Activated T-helper 17 cell treated with anti-CD3 and anti-CD28 coated beads, Interleukin-2, amount 50 U/mL, for 72 hours (primary cell): ENCODE data around the gene JAZF1. TPM values are rescaled to one million over a fixed set of nuclear protein-coding genes. Genes with fewer than 3 reads are reported as not detected.

Source experiments
- ATAC-seq: fragments of 150-1000 bp; cut with Tn5 transposase; replicated peaks from 2 replicates; pipeline ENCODE4 v1.10.0; 2021; ENCODE audit warnings: mild to moderate bottlenecking, moderate library complexity
- H3K27ac Mint-ChIP-seq: one replicate; pipeline ENCODE4 v1.8.0; 2022; ENCODE audit warnings: mixed read lengths
- H3K27me3 Mint-ChIP-seq: one replicate; pipeline ENCODE4 v1.8.0; 2022; ENCODE audit warnings: mixed read lengths
- H3K36me3 Mint-ChIP-seq: one replicate; pipeline ENCODE4 v1.8.0; 2022; ENCODE audit warnings: low read depth, mild to moderate bottlenecking, mixed read lengths
- H3K4me1 Mint-ChIP-seq: one replicate; pipeline ENCODE4 v1.8.0; 2022; ENCODE audit warnings: mixed read lengths
- H3K4me3 Mint-ChIP-seq: one replicate; pipeline ENCODE4 v1.8.0; 2022; ENCODE audit warnings: mild to moderate bottlenecking, mixed read lengths
- H3K9me3 Mint-ChIP-seq: one replicate; pipeline ENCODE4 v1.8.0; 2022; ENCODE audit warnings: mixed read lengths
- total RNA-seq, 2 donors: library from RNA; stranded (reverse); gene quantifications; one replicate each; pipeline ENCODE4 v1.2.3, GENCODE V29; 2022

Gene JAZF1
- total RNA-seq, 2 donors from 2014 or later, result 5.6 to 5.7 TPM

DNA sequence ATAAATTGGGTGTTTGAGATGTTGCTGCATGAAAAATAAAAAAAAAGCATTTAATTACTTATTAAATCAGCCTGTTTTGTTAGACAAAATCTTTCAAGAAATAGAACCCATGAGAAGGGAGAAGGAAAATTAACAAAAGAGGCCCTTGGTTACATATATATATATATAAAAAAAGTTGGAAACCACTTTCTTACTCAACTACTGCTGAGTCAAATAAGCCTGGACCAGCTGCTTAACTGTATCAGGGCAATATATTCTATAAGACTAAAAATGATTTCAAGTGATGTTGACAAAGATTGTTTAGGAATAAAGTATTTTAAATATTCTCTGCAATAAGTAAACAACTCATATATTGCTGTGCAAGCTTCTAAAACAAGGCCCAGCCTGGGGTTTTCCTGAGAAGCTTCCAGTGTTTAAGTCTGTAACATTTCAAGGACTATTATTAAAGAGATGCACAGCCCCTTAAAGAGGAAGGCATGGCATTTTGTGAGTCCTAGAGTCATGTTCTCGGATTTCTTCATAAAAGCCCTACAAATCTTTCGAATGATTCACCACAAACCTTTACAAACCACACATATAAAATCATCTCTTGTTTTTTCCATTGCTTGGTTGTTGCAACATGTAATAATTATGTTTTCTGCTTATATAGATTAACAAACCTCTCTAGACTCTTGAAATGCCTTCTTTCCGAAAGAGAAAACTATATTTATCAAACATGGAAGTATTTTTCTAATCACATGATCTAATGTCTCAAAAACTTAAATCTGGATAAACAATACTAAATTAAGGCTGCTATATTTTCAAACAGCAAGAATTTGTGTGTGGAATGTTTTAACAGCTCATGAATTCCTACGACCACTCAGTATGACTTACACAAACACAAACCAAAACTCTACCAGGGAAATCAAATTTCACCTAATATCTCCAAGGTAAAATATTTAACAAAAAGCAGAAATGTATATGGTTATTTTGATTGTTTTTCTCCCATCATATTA is 14.3 kb downstream of the JAZF1 start:
- H3K27me3 Mint-ChIP-seq, result no peaks in the 10 kb centered on the region
- ATAC-seq, result no peak
- H3K27ac Mint-ChIP-seq, result no peak overlapping the region
- H3K4me1 Mint-ChIP-seq, result peaks cover 15% of the 10 kb centered on the region
- no peak overlapping the region for H3K4me3 Mint-ChIP-seq
- H3K36me3 Mint-ChIP-seq, result peaks cover 4% of the 10 kb centered on the region
- H3K9me3 Mint-ChIP-seq, result no peaks in the 10 kb centered on the region

DNA sequence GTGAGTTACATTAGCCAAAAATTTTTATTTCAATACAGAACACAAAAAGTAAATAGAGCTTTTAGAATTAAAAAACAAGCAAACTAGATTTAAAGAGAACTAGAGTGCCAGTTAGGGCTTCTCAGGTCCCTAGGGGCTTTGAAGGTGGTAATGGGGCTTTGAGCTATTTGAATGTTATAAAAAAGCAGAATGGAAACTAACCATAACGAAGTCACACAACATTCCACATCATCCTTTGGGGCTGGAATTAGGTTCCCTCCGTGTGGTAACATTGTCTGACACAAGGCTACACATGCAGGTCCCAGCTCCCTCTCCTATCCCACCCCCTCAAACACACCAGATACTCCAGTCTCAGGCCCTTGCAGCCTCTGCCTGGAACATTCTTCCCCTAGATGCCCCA is 15.3 kb downstream of the JAZF1 start:
- peaks cover 15% of the 10 kb centered on the region for H3K4me1 Mint-ChIP-seq
- H3K9me3 Mint-ChIP-seq, result no peaks in the 10 kb centered on the region
- no peaks in the 10 kb centered on the region for H3K27me3 Mint-ChIP-seq
- H3K4me3 Mint-ChIP-seq, result no peak overlapping the region
- ATAC-seq, result no peak
- H3K27ac Mint-ChIP-seq, result no peak overlapping the region
- H3K36me3 Mint-ChIP-seq, result peaks cover under 1% of the 10 kb centered on the region

DNA sequence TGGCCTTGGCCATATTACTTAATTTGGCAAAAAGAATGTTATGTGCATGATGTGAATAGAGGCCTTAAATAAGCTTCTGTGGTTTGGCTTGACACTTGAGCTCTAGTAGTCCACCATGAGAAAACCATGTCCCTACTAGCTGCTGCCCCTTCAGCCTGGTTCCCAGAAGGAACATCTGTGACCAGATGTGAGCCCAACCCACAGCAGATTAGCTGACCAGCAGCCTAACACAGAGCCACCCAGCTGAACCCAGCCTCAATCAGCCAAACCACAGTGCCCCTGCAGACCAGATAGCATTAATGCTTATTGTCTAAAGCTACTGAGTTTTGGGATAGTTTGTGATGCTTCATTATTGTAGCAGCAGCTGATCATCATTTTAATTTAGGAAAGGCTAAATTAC is 16.6 kb downstream of the JAZF1 start:
- Mint-ChIP-seq H3K36me3 (peaks cover 6% of the 10 kb centered on the region), H3K27me3 (no peaks in the 10 kb centered on the region), H3K9me3 (no peaks in the 10 kb centered on the region), H3K27ac (no peak overlapping the region), H3K4me1 (peaks cover 14% of the 10 kb centered on the region), H3K4me3 (no peak overlapping the region)
- no peak for ATAC-seq

DNA sequence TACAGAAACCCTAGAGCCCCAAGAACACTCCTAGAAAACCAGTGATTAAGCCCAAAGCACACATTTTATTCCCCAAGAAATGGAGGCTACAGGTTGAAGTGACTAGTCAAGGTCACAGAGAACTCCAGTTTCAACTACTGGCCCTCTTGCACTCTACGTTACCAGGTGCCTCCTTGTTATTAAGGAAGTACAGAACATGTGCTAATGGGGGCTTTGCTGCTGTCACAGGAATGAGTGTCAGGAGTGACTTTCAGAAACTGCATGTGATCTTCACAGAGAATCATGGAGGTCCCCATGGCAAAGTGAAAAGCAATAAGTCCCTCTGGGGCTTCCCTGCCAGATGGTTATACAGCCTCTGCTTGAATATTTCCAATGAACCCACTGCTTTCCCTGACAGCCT is 19.3 kb downstream of the JAZF1 start:
- no peak for ATAC-seq
- no peak overlapping the region for H3K27ac Mint-ChIP-seq
- no peaks in the 10 kb centered on the region for H3K9me3 Mint-ChIP-seq
- H3K4me3 Mint-ChIP-seq, result no peak overlapping the region
- H3K4me1 Mint-ChIP-seq, result peaks cover 22% of the 10 kb centered on the region
- H3K36me3 Mint-ChIP-seq, result peaks cover 9% of the 10 kb centered on the region
- H3K27me3 Mint-ChIP-seq, result no peaks in the 10 kb centered on the region

DNA sequence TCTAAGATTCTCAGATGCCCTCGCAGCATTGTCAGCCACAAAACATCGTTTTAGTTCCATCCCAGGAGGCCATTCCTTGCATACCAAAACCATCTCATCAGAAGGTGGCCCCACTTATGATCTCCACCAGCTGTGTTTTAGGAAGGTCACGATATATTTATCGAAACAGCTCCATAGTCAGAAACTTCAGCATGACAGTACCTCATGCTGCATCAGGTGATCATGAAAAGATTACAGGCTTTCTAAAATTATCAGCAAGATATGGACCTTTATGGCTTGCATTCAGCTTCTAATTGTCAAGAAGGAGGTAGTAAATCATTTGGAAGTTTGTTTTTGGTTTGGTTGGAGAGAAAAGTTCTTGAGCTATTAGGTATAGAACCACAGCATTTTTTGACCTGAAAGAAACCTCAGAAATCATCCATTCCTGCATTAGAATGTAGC is 20.0 kb downstream of the JAZF1 start:
- Mint-ChIP-seq H3K9me3 (no peaks in the 10 kb centered on the region), H3K36me3 (peaks cover 9% of the 10 kb centered on the region), H3K4me1 (peaks cover 26% of the 10 kb centered on the region), H3K27ac (no peak overlapping the region), H3K4me3 (no peak overlapping the region), H3K27me3 (no peaks in the 10 kb centered on the region)
- ATAC-seq, result no peak

DNA sequence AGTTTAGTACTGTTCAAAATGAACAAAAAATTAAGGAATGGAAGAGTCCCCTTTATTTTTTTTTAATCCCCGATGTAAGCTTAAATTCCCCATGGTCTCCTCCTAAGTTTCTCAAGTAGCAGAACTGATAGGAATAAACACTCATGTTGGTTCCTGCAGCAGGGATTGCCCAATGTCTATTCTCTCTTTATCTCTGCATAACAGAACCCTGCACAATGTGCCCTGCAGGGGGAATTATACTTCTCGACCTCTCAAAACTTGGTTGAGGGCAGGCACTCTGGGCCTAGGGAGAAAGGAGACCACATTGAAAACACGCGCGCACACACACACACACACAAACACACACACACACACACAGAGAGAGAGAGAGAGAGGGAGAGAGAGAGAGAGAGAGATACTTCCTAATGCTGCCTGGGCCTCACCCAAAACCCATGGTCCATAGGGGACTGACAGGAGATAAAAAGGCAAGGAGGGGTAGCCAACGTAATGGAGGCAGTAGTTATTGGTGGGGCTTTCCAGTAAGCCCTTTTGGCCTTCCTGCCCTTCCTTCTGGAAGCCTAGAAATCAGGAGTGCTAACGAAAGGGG is 22.7 kb downstream of the JAZF1 start:
- H3K9me3 Mint-ChIP-seq, result no peaks in the 10 kb centered on the region
- peaks cover 9% of the 10 kb centered on the region for H3K36me3 Mint-ChIP-seq

DNA sequence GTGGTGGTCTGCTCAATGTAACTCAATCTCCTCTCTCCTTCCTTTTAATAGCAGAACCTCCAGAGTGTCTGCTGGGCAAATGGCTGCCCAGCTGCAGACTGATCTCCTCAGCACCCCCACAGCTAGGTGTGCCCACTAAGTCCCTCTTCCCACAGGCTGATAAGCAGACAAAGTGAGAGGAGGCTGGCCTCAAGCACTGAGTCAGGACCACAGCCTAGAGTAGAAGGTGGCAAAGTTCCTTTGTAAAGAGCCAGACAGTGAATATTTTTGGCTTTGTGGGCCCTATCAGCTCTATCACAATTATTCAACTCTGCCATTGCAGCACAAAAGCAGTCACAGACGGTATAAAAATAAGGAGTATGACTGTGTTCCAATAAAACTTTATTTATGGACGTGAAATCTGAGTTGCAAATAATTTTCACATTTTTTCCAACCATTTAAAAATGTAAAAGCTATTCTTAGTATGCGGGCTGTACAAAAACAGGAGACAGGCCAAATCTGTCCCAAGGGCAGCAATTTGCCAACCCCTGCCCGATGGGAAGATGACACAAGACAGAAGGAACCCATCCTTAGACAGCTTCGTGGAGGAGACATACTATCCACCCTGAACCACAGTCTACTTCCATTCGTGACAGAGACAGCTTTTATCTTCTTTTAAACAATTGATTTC is 23.4 kb downstream of the JAZF1 start:
- H3K27ac Mint-ChIP-seq, result peak overlapping the region; percentile 6
- peaks cover 52% of the 10 kb centered on the region for H3K4me1 Mint-ChIP-seq
- H3K9me3 Mint-ChIP-seq, result no peaks in the 10 kb centered on the region
- H3K36me3 Mint-ChIP-seq, result peaks cover 9% of the 10 kb centered on the region
- H3K27me3 Mint-ChIP-seq, result no peaks in the 10 kb centered on the region
- H3K4me3 Mint-ChIP-seq, result no peak overlapping the region
- no peak for ATAC-seq

More for the DNA sequence above, 22.7 kb downstream of the JAZF1 start:
- Mint-ChIP-seq H3K27ac (no peak overlapping the region), H3K27me3 (no peaks in the 10 kb centered on the region), H3K4me3 (no peak overlapping the region), H3K4me1 (peaks cover 45% of the 10 kb centered on the region)
- ATAC-seq, result no peak

DNA sequence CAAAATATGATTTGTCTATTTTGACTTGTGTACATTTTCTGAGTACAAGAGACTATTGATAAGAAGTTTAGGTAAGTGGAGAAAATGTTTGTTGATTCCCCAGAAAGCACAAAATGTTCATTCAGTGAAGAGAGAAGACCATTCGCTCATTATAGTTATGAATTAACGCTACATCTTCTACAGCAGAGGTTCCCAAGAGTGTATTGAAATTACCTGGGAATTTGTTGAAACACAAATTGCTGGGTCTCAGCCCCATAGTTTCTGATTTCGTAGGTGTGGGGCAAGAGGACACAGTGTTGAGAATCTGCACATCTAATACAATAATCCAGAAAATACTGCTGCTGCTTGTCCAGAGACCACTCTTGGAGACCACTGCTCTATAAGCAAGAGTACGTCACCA is 24.2 kb downstream of the JAZF1 start:
- Mint-ChIP-seq H3K4me3 (peak overlapping the region; percentile 45), H3K9me3 (no peaks in the 10 kb centered on the region)
- ATAC-seq, result no peak

DNA sequence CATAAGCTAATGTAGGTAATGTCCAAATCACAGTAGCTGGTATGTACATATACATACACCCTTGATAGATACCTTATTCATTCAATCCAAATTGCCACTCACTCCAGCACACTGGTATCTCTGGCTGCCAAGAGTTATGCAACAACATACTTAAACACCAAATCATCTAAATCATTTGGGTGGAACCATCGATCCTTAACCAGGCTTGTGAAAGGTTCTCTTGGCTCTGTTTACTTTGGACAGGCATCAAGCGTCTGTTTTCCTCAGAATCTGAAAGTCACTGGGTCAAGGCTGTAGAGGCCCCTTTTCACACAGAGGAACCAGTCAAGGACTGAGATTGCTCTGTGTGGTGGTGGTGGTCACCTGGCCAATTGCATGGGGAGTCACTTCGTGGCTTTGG is 24.6 kb downstream of the JAZF1 start:
- no peak for ATAC-seq
- Mint-ChIP-seq H3K27ac (peak overlapping the region; percentile 88), H3K27me3 (no peaks in the 10 kb centered on the region), H3K4me3 (peak overlapping the region; percentile 45), H3K9me3 (no peaks in the 10 kb centered on the region), H3K36me3 (peaks cover 9% of the 10 kb centered on the region), H3K4me1 (peaks cover 57% of the 10 kb centered on the region)

More for the DNA sequence above, 24.2 kb downstream of the JAZF1 start:
- Mint-ChIP-seq H3K4me1 (peaks cover 57% of the 10 kb centered on the region), H3K27me3 (no peaks in the 10 kb centered on the region), H3K27ac (no peak overlapping the region), H3K36me3 (peaks cover 9% of the 10 kb centered on the region)

DNA sequence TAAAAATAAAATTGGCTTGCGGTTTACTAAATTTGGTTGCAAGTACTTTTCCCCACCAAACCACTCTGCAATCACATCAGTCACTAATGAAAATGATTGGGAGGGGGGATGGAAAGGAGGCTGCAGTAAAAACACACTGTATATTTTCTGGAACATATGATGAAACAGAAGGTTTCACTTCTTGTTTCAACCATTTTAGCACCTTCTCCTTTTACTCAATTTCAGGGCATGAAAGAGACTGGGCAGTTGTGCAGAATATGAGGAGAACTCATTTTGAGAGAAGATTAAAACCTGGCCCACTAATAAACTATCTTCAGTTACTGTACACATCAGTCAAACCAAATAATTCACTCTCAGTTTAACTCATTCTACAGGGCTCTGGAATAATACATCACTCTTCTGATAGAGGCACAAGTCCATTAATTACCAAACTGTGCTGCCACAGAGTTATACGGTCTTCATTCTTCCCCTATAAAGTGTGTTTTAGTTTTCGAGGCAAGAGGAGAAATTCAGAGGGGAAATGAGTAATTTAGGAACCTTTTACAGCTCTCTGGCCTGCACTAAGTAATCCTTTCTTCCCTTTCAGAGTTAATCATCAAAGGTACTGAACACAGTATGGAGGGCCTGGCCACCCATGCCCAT is 25.5 kb downstream of the JAZF1 start:
- ATAC-seq, result peak; percentile 76
- Mint-ChIP-seq H3K36me3 (peaks cover 11% of the 10 kb centered on the region), H3K4me1 (peaks cover 60% of the 10 kb centered on the region), H3K27ac (peak overlapping the region; percentile 88), H3K4me3 (peak overlapping the region; percentile 45), H3K27me3 (no peaks in the 10 kb centered on the region), H3K9me3 (no peaks in the 10 kb centered on the region)

DNA sequence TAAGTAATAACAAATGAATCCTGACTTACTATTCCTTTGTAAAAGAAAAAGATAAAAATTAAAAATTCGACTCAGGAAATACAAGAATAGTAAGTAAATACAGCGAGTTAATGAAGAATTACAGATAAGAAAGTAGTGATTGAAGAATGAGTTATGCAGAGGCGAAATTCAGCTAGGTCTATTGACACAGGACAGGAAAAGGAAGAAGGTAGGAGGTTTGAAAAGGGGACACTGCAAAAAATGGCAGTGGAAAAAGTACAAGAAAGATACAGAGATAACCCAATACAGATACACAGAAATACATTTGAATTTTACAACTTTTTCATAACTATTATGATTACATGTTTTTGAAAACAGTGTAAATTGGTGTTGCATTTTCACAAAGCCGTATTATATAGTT is 28.0 kb downstream of the JAZF1 start:
- H3K27me3 Mint-ChIP-seq, result no peaks in the 10 kb centered on the region
- H3K4me1 Mint-ChIP-seq, result peaks cover 57% of the 10 kb centered on the region
- H3K9me3 Mint-ChIP-seq, result no peaks in the 10 kb centered on the region
- H3K27ac Mint-ChIP-seq, result peak overlapping the region; percentile 87
- peaks cover 6% of the 10 kb centered on the region for H3K36me3 Mint-ChIP-seq
- ATAC-seq, result no peak
- H3K4me3 Mint-ChIP-seq, result peak overlapping the region; percentile 53

DNA sequence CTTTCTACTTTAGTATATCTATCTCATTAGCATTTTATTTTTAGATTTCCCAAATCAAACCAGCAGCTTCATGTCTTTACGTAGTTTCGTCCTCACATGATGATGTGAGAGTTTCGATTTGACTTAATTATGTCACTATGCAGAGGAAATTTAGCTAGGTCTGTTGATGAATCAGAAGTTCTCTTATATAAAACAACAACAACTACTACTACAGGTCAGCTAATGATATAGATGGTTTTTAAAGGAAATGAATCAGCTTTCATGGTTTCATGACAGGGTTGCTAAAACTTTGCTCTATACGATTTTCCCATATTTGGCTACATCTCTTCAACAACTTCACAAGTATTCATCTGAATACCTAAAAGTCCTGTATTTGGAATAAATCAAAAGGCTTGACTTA is 28.6 kb downstream of the JAZF1 start:
- peak; percentile 66 for ATAC-seq
- Mint-ChIP-seq H3K27ac (peak overlapping the region; percentile 87), H3K27me3 (no peaks in the 10 kb centered on the region), H3K4me1 (peaks cover 55% of the 10 kb centered on the region), H3K36me3 (peaks cover 6% of the 10 kb centered on the region), H3K9me3 (no peaks in the 10 kb centered on the region), H3K4me3 (peak overlapping the region; percentile 53)

DNA sequence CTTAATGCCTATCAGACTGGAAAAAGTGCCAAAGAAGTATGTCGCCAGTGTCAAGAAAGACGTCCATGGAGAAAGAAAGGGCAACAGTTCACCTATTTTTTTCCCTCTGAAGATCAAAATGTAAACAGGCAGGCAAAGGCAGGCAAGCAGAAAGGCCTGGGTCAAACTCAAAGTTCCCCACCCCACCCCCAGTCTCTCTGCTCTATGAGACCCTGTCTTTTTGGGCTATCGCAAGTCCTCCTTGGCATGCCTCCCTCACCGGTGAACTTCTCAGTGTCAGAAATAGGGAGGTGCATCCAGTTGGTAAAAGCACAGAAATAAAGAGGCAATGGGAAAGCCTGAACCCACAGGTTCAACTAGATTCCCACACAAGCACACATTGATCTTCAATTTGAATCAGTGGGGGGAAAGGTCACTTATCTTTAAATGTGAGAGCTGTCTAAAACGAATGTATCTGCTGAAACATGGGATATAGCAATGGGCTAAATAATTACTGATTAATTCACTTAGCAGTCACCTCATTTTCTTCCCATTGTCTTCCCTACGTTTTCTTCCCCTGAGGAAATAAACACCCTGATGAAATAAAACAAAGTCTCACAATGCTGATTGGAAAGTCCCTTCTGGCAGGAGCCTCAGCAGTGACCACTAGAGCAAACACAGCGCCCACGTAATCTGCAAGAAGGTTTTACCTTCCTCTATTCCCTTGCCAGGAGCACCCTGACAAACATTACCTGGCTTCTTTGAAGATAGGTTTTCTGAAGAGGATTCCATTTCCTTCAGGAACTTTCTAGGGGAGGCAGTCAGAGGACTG is 31.1 kb downstream of the JAZF1 start:
- Mint-ChIP-seq H3K27ac (peak overlapping the region; percentile 87), H3K36me3 (peaks cover 6% of the 10 kb centered on the region), H3K4me3 (peak overlapping the region; percentile 40), H3K4me1 (peaks cover 32% of the 10 kb centered on the region), H3K9me3 (no peaks in the 10 kb centered on the region), H3K27me3 (no peaks in the 10 kb centered on the region)
- ATAC-seq, result no peak
